Endothelial cell of umbilical vein (primary cell): ENCODE results near the gene ZNF385C. TPM values are rescaled to one million over a fixed set of nuclear protein-coding genes. Genes with fewer than 3 reads are reported as not detected.

Experiments
- BruUV-seq: library from RNA; stranded (reverse); fragments of 400-500 nt; replicated peaks from 2 replicates; lab custom pipeline; 2021; lab: Mats Ljungman, UMichigan
- CTCF ChIA-PET: fragments of 300-600, 350-600 bp; sonication (Branson Sonifier 250); formaldehyde crosslinking; loops from one replicate; lab custom pipeline; 2021; ENCODE audit warnings: antibody characterized with exemption, inconsistent platforms; lab: Charles Lee
- POLR2A ChIA-PET: fragments of 300-600, 350-600 bp; sonication (Branson Sonifier 250); formaldehyde crosslinking; loops from one replicate; lab custom pipeline; 2021; ENCODE audit warnings: antibody characterized with exemption, inconsistent platforms; lab: Charles Lee
- DNase-seq: peaks from one replicate; pipeline ENCODE4 v3.0.0-alpha.2; 2011; ENCODE audit warnings: low read depth, low spot score
- FAIRE-seq: peaks from 2 replicates; lab custom pipeline; 2011; peaks lifted over from hg19 to GRCh38; lab: Jason Lieb, UNC
- H2AFZ ChIP-seq: 2 replicates; pipeline ENCODE4 v1.6.0; 2012; ENCODE audit warnings: low read depth, low read length, control low read depth, inconsistent platforms
- H3K27ac ChIP-seq: 2 replicates; pipeline ENCODE4 v1.5.1; 2011; ENCODE audit warnings: low read depth, mild to moderate bottlenecking, control low read depth, low read length, moderate library complexity; ENCODE audit not compliant: insufficient read depth
- H3K27me3 ChIP-seq, 2 experiments: 2 replicates each; pipeline versions ENCODE4 v1.6.0 to v1.6.1; 2011; ENCODE audit warnings: low read length in 2 of 2, mixed read lengths in 1 of 2; ENCODE audit not compliant: control insufficient read depth in 2 of 2, insufficient read depth in 2 of 2
- H3K36me3 ChIP-seq, 2 experiments: 2 replicates in 1 of 2; 3 replicates in 1 of 2; pipeline ENCODE4 v1.5.1; 2011; ENCODE audit warnings: low read length in 2 of 2, mild to moderate bottlenecking in 1 of 2, moderate library complexity in 1 of 2; ENCODE audit not compliant: control insufficient read depth in 2 of 2, insufficient read depth in 2 of 2; ENCODE audit errors: extremely low read depth in 1 of 2
- H3K4me1 ChIP-seq: 3 replicates; pipeline ENCODE4 v1.5.1; 2011; ENCODE audit warnings: mild to moderate bottlenecking, low read length; ENCODE audit not compliant: control insufficient read depth, insufficient read depth; ENCODE audit errors: extremely low read depth
- H3K4me2 ChIP-seq: 2 replicates; pipeline ENCODE4 v1.6.1; 2011; ENCODE audit warnings: low read length, control low read depth, mixed read lengths; ENCODE audit not compliant: insufficient read depth
- H3K4me3 ChIP-seq, 3 experiments: fragments of 200-600 bp in 1 of 3; sonication (generic), shearing (Covaris generic) in 1 of 3; replicated peaks in 1 of 3; 2 replicates each; pipeline ENCODE4 v1.5.1; 2011 to 2016; ENCODE audit warnings: control low read depth in 3 of 3, low read length in 3 of 3, mild to moderate bottlenecking in 2 of 3, inconsistent platforms in 1 of 3, low read depth in 1 of 3, moderate library complexity in 1 of 3; ENCODE audit not compliant: insufficient read depth in 1 of 3
- H3K79me2 ChIP-seq: 2 replicates; pipeline ENCODE4 v1.6.0; 2012; ENCODE audit warnings: low read length, inconsistent platforms; ENCODE audit not compliant: control insufficient read depth, insufficient read depth
- H3K9ac ChIP-seq: replicated peaks from 2 replicates; pipeline ENCODE3; 2011; ENCODE audit warnings: low read length, control low read depth; ENCODE audit not compliant: insufficient read depth; ENCODE audit errors: extremely low read depth
- H3K9me1 ChIP-seq: replicated peaks from 3 replicates; pipeline ENCODE4 v1.6.0; 2011; ENCODE audit warnings: mild to moderate bottlenecking, low read length; ENCODE audit not compliant: control insufficient read depth, insufficient read depth; ENCODE audit errors: extremely low read depth
- H3K9me3 ChIP-seq: replicated peaks from 2 replicates; pipeline ENCODE4 v1.5.1; 2012; ENCODE audit warnings: low read length, inconsistent platforms; ENCODE audit not compliant: control insufficient read depth, insufficient read depth
- H4K20me1 ChIP-seq: replicated peaks from 2 replicates; pipeline ENCODE3; 2011; ENCODE audit warnings: mild to moderate bottlenecking, low read length; ENCODE audit not compliant: control insufficient read depth, insufficient read depth; ENCODE audit errors: extremely low read depth
- EZH2 ChIP-seq: IDR thresholded peaks from 2 replicates; pipeline ENCODE4 v1.6.1; 2012; ENCODE audit warnings: borderline replicate concordance, low read depth, mild to moderate bottlenecking, moderate library complexity, low read length, inconsistent platforms; ENCODE audit not compliant: severe bottlenecking
- FOS ChIP-seq: IDR thresholded peaks from 2 replicates; pipeline ENCODE4 v1.6.1; 2011; ENCODE audit warnings: mild to moderate bottlenecking, low read length, moderate library complexity, borderline replicate concordance; ENCODE audit not compliant: insufficient read depth
- GATA2 ChIP-seq: IDR thresholded peaks from 2 replicates; pipeline ENCODE4 v1.7.0; 2011; ENCODE audit warnings: low read depth, mild to moderate bottlenecking, moderate library complexity, mixed read lengths, low read length; ENCODE audit not compliant: insufficient read length, insufficient read depth
- JUN ChIP-seq: IDR thresholded peaks from 2 replicates; pipeline ENCODE4 v1.6.1; 2011; ENCODE audit warnings: borderline replicate concordance, low read depth; ENCODE audit not compliant: insufficient read length, insufficient read depth
- MAX ChIP-seq: IDR thresholded peaks from 2 replicates; pipeline ENCODE4 v1.6.1; 2011; ENCODE audit not compliant: insufficient read depth, insufficient read length
- MYC ChIP-seq: IDR thresholded peaks from one replicate; pipeline ENCODE4 v1.6.1; 2011; ENCODE audit warnings: mild to moderate bottlenecking, low read depth, low read length
- POLR2A ChIP-seq: IDR thresholded peaks from 2 replicates; pipeline ENCODE4 v1.6.1; 2012; ENCODE audit warnings: low read depth, mild to moderate bottlenecking, control low read depth, low read length
- POLR2AphosphoS5 ChIP-seq: IDR thresholded peaks from 2 replicates; pipeline ENCODE4 v1.6.1; 2012; ENCODE audit warnings: low read depth, mild to moderate bottlenecking, control low read depth, low read length, moderate library complexity; ENCODE audit not compliant: insufficient read depth
- dilution Hi-C: fragments of 300-500 bp; cut with MboI; formaldehyde crosslinking; loops from one replicate; pipeline ENCODE4 v1.15.0; 2019; ENCODE audit warnings: low sequenced_read_pairs; ENCODE audit not compliant: extremely low pct_ligation_motif_present
- intact Hi-C: fragments of 100-400 bp; cut with micrococcal nuclease; formaldehyde crosslinking; loops from one replicate; pipeline ENCODE4 v1.10.0; 2022
- polyA plus RNA-seq, 4 experiments: library from polyadenylated mRNA; depleted of rRNA in 3 of 4; stranded (reverse) in 3 of 4; unstranded in 1 of 4; fragments of >200 nt; gene quantifications; 2 replicates each; pipeline versions ENCODE4 v1.2.1 to v1.2.3, GENCODE V29; 2011 to 2012; ENCODE audit warnings: missing spikeins in 1 of 4
- total RNA-seq: library from RNA; stranded (reverse); gene quantifications from 2 replicates; pipeline ENCODE4 v1.2.3, GENCODE V29; 2021
- TF ChIP-seq, protein P1 (sequence below), 2 donors: IDR thresholded peaks; 1 replicate in 1 of 2; 2 replicates in 1 of 2; pipeline ENCODE4 v1.5.1; 2011; ENCODE audit warnings: low read length in 2 of 2, mild to moderate bottlenecking in 2 of 2, moderate library complexity in 2 of 2, control low read depth in 1 of 2, inconsistent platforms in 1 of 2, low read depth in 1 of 2; ENCODE audit not compliant: insufficient read depth in 1 of 2; ENCODE audit errors: extremely low read depth in 1 of 2

ZNF385C gene
- total and polyA plus RNA-seq, 2 donors (not counting 3 experiments of a cell fraction or from before 2014, with no cell fraction given) = 0.07 TPM; not detected in 1

DNA sequence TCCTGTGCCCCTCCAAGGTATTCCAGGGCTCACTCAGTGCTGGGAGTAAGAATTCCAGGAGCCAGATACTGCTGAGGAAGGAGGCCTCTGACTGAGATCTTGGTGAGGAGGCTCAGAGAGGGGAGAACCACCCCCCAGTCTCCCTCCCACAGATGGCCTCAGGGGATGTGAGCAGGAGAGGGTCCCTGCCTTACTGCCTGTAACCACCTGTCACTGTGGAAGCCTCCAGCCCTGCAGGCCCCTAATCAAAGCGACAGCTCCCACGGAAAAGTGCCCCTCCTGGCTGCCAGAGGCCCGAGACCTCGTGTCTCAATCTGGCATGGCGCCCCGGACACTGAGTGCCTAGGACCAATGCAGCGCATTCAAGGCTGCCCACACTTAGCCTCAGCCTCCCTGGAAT lies 40.2 kb downstream of the ZNF385C start:
- intact Hi-C loops = no loop called here

DNA sequence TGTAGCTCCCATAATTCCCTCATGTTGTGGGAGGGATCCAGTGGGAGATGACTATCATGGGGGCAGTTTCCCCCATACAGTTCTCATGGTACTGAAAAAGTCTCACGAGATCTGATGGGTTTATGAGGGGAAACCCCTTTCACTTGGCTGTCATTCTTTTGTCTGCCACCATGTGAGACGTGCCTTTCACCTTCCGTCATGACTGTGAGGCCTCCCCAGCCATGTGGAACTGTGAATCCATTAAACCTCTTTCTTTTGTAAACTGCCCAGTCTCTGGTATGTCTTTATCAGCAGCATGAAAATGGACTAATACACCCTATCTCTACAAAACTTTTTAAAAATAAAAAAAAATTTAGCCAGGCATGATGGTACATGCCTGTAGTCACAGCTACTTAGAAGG lies 41.6 kb downstream of the ZNF385C start:
- H3K27me3 ChIP-seq = peaks cover 28 to 29% of the 10 kb centered on the region in 2 experiments
- no peaks in the 10 kb centered on the region for H3K9me1 ChIP-seq
- H3K9me3 ChIP-seq = no peaks in the 10 kb centered on the region
- H3K36me3 ChIP-seq = no peaks in the 10 kb centered on the region
- dilution Hi-C loops = no loop called here
- ChIA-PET CTCF (interaction anchor here (0.8 to 2.3 kb wide), 4 partner anchors 9 to 45 kb away, joined by 4 to 14 read pairs (median 7); partner anchors contain the start of gene NKIRAS2), POLR2A (no interaction called here)
- intact Hi-C loops = no loop called here
- no peak overlapping the region for H3K4me2 ChIP-seq
- H2AFZ ChIP-seq = no peak overlapping the region
- H3K4me3 ChIP-seq = no peak overlapping the region
- no peaks in the 10 kb centered on the region for H4K20me1 ChIP-seq
- no peaks in the 10 kb centered on the region for H3K79me2 ChIP-seq
- BruUV-seq = no TSS peak
- H3K27ac ChIP-seq = no peak overlapping the region
- H3K9ac ChIP-seq = no peak overlapping the region
- TF ChIP-seq MYC (no peak), POLR2AphosphoS5 (no peak), MAX (no peak), FOS (no peak), JUN (no peak), POLR2A (no peak), EZH2 (no peak), GATA2 (no peak)
- TF ChIP-seq, protein P1, sequence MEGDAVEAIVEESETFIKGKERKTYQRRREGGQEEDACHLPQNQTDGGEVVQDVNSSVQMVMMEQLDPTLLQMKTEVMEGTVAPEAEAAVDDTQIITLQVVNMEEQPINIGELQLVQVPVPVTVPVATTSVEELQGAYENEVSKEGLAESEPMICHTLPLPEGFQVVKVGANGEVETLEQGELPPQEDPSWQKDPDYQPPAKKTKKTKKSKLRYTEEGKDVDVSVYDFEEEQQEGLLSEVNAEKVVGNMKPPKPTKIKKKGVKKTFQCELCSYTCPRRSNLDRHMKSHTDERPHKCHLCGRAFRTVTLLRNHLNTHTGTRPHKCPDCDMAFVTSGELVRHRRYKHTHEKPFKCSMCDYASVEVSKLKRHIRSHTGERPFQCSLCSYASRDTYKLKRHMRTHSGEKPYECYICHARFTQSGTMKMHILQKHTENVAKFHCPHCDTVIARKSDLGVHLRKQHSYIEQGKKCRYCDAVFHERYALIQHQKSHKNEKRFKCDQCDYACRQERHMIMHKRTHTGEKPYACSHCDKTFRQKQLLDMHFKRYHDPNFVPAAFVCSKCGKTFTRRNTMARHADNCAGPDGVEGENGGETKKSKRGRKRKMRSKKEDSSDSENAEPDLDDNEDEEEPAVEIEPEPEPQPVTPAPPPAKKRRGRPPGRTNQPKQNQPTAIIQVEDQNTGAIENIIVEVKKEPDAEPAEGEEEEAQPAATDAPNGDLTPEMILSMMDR (IDR thresholded peaks at IDR 0.05; ENCODE audit: extremely low read depth in 1 of 2, insufficient read depth in 1 of 2, low read depth in 1 of 2, low read length in 2 of 2) = no peak
- no peaks in the 10 kb centered on the region for H3K4me1 ChIP-seq
- FAIRE-seq = no peak
- no peak for DNase-seq

More for the DNA sequence above, 40.2 kb downstream of the ZNF385C start:
- H2AFZ ChIP-seq = no peak overlapping the region
- no peaks in the 10 kb centered on the region for H3K9me1 ChIP-seq
- no peaks in the 10 kb centered on the region for H3K79me2 ChIP-seq
- DNase-seq = no peak
- no peak overlapping the region for H3K4me3 ChIP-seq
- no peak overlapping the region for H3K4me2 ChIP-seq
- H3K27me3 ChIP-seq = peaks cover 22% of the 10 kb centered on the region in 2 experiments
- TF ChIP-seq POLR2AphosphoS5 (no peak), GATA2 (no peak), MYC (no peak), MAX (no peak), EZH2 (no peak)
- H3K9me3 ChIP-seq = no peaks in the 10 kb centered on the region
- H3K27ac ChIP-seq = no peak overlapping the region
- CTCF ChIA-PET = interaction anchor here (1.1 to 1.2 kb wide), 2 partner anchors 9 to 10 kb away, joined by 3 to 4 read pairs; no protein-coding TSS in a partner anchor
- H3K36me3 ChIP-seq = no peaks in the 10 kb centered on the region
- POLR2A ChIA-PET = no interaction called here
- H3K9ac ChIP-seq = no peak overlapping the region
- no TSS peak for BruUV-seq
- H4K20me1 ChIP-seq = no peaks in the 10 kb centered on the region
- dilution Hi-C loops = no loop called here
- no peaks in the 10 kb centered on the region for H3K4me1 ChIP-seq
- FAIRE-seq = no peak
